CD4-positive, alpha-beta memory T cell (primary cell): ENCODE results near the gene CCDC138. TPM values are rescaled to one million over a fixed set of nuclear protein-coding genes. Genes with fewer than 3 reads are reported as not detected.
A peak's percentile ranks its signal among the peaks of the same experiment; 100 is the strongest.

Source experiments
- CTCF ChIA-PET: fragments of 350-600 bp; sonication (Branson Sonifier 250); formaldehyde crosslinking; loops from one replicate; lab custom pipeline; 2021; ENCODE audit warnings: inconsistent platforms; ENCODE audit not compliant: partially characterized antibody; lab: Charles Lee
- POLR2A ChIA-PET: fragments of 350-600 bp; sonication (Branson Sonifier 250); formaldehyde crosslinking; loops from one replicate; lab custom pipeline; 2021; ENCODE audit not compliant: partially characterized antibody; lab: Charles Lee
- DNase-seq, 5 donors: peaks; one replicate each; pipeline versions ENCODE4 v3.0.0 to v3.0.0-alpha.2; 2020 to 2022; ENCODE audit warnings: mixed read lengths in 1 of 5
- H3K27ac ChIP-seq: one replicate; pipeline ENCODE4 v1.7.0; 2013; ENCODE audit warnings: low read depth, low read length
- H3K27me3 ChIP-seq: 2 replicates; pipeline ENCODE4 v1.7.0; 2013; ENCODE audit warnings: mild to moderate bottlenecking, low read length, moderate library complexity; ENCODE audit not compliant: insufficient read depth
- H3K36me3 ChIP-seq: 2 replicates; pipeline ENCODE4 v1.7.0; 2013; ENCODE audit warnings: mild to moderate bottlenecking, low read length, moderate library complexity; ENCODE audit not compliant: insufficient read depth
- H3K4me1 ChIP-seq: 2 replicates; pipeline ENCODE4 v1.7.0; 2013; ENCODE audit warnings: mild to moderate bottlenecking, low read length, moderate library complexity; ENCODE audit not compliant: insufficient read depth
- H3K4me3 ChIP-seq, 2 donors: one replicate each; pipeline ENCODE4 v1.7.0; 2013; ENCODE audit warnings: low read length in 2 of 2, mild to moderate bottlenecking in 1 of 2
- H3K9me3 ChIP-seq, 2 donors: one replicate each; pipeline ENCODE4 v1.7.0; 2013; ENCODE audit warnings: low read length in 2 of 2, control low read depth in 1 of 2; ENCODE audit not compliant: control insufficient read depth in 1 of 2
- H3K27ac Mint-ChIP-seq, 7 donors: one replicate each; pipeline ENCODE4 v1.8.0; 2020 to 2021; ENCODE audit warnings: mixed read lengths in 7 of 7, mild to moderate bottlenecking in 6 of 7, inconsistent platforms in 3 of 7, moderate library complexity in 3 of 7
- H3K27me3 Mint-ChIP-seq, 2 donors: one replicate each; pipeline ENCODE4 v1.8.0; 2020 to 2021; ENCODE audit warnings: mixed read lengths in 2 of 2
- H3K36me3 Mint-ChIP-seq, 2 donors: one replicate each; pipeline ENCODE4 v1.8.0; 2020 to 2021; ENCODE audit warnings: mixed read lengths in 2 of 2, inconsistent platforms in 1 of 2, mild to moderate bottlenecking in 1 of 2
- H3K4me1 Mint-ChIP-seq, 4 donors: one replicate each; pipeline ENCODE4 v1.8.0; 2020 to 2021; ENCODE audit warnings: mixed read lengths in 4 of 4, mild to moderate bottlenecking in 1 of 4
- H3K4me3 Mint-ChIP-seq, 8 donors: one replicate each; pipeline ENCODE4 v1.8.0; 2020 to 2021; ENCODE audit warnings: mixed read lengths in 8 of 8, mild to moderate bottlenecking in 7 of 8, moderate library complexity in 6 of 8, inconsistent platforms in 3 of 8
- H3K9me3 Mint-ChIP-seq, 8 donors: one replicate each; pipeline ENCODE4 v1.8.0; 2020 to 2021; ENCODE audit warnings: mixed read lengths in 8 of 8, mild to moderate bottlenecking in 5 of 8, inconsistent platforms in 3 of 8, moderate library complexity in 1 of 8
- intact Hi-C: fragments of 100-400 bp; cut with micrococcal nuclease; formaldehyde crosslinking; loops from one replicate; pipeline ENCODE4 v1.15.1; 2023
- polyA plus RNA-seq, 2 donors: library from polyadenylated mRNA; unstranded; fragments of 300-500 nt; fragmentation: Illumina TruSeq; gene quantifications; one replicate each; pipeline ENCODE4 v1.2.3, GENCODE V29; 2021
- total RNA-seq, 2 experiments: library from RNA; stranded (reverse); gene quantifications; one replicate each; pipeline ENCODE4 v1.2.3, GENCODE V29; 2021

The CCDC138 gene
- total and polyA plus RNA-seq, 4 experiments from 2014 or later = 2.6 to 4.9 (median 4.5) TPM

GRCh38 chr2:108810993-108811957 is 24.7 kb downstream of the CCDC138 start:
- no peaks in the 10 kb centered on the region for H3K36me3 ChIP-seq
- Mint-ChIP-seq H3K27me3 (no peaks in the 10 kb centered on the region), H3K4me3 (no peak overlapping the region), H3K4me1 (peaks cover 0 to 6% (median under 1%) of the 10 kb centered on the region in 4 donors), H3K36me3 (peaks cover 52 to 59% of the 10 kb centered on the region in 2 donors), H3K27ac (no peak overlapping the region), H3K9me3 (peaks cover 3 to 29% (median 19%) of the 10 kb centered on the region in 8 donors)
- H3K4me1 ChIP-seq = no peaks in the 10 kb centered on the region
- no peak overlapping the region for H3K27ac ChIP-seq
- DNase-seq = no peak
- no peaks in the 10 kb centered on the region for H3K27me3 ChIP-seq
- intact Hi-C loops = no loop called here
- peaks cover 0 to 10% of the 10 kb centered on the region in 2 donors for H3K9me3 ChIP-seq
- H3K4me3 ChIP-seq = no peak overlapping the region
- POLR2A ChIA-PET = no interaction called here
- CTCF ChIA-PET = no interaction called here

- no peaks in the 10 kb centered on the region for H3K27me3 ChIP-seq
- no peaks in the 10 kb centered on the region for H3K27me3 Mint-ChIP-seq
- intact Hi-C loops = no loop called here
- peaks cover 0 to 2% (median under 1%) of the 10 kb centered on the region in 4 donors for H3K4me1 Mint-ChIP-seq
- H3K27ac Mint-ChIP-seq = peak overlapping the region in 1 of 7 donors; percentile 13
- no peaks in the 10 kb centered on the region for H3K36me3 ChIP-seq
- POLR2A ChIA-PET = no interaction called here
- H3K4me1 ChIP-seq = no peaks in the 10 kb centered on the region
- no peak for DNase-seq
- peaks cover 0 to 10% of the 10 kb centered on the region in 2 donors for H3K9me3 ChIP-seq
- H3K27ac ChIP-seq = no peak overlapping the region
- peaks cover 3 to 25% (median 19%) of the 10 kb centered on the region in 8 donors for H3K9me3 Mint-ChIP-seq
- H3K4me3 ChIP-seq = no peak overlapping the region
- peaks cover 48 to 50% of the 10 kb centered on the region in 2 donors for H3K36me3 Mint-ChIP-seq
- CTCF ChIA-PET = no interaction called here
- H3K4me3 Mint-ChIP-seq = no peak overlapping the region
Observed at GRCh38 chr2:108813732-108814131, 27.2 kb downstream of the CCDC138 start.

GRCh38 chr2:108820482-108820881 is 33.9 kb downstream of the CCDC138 start:
- Histone ChIP-seq H3K27me3 (no peaks in the 10 kb centered on the region), H3K4me1 (no peaks in the 10 kb centered on the region), H3K9me3 (no peaks in the 10 kb centered on the region), H3K36me3 (peaks cover 6% of the 10 kb centered on the region), H3K27ac (no peak overlapping the region), H3K4me3 (no peak overlapping the region)
- no peaks in the 10 kb centered on the region for H3K4me1 Mint-ChIP-seq
- no peaks in the 10 kb centered on the region for H3K27me3 Mint-ChIP-seq
- no peak overlapping the region for H3K4me3 Mint-ChIP-seq
- H3K36me3 Mint-ChIP-seq = peaks cover 30 to 31% of the 10 kb centered on the region in 2 donors
- DNase-seq = no peak
- peaks cover 0 to 19% (median 10%) of the 10 kb centered on the region in 8 donors for H3K9me3 Mint-ChIP-seq
- POLR2A ChIA-PET = no interaction called here
- intact Hi-C loops = no loop called here
- no peak overlapping the region for H3K27ac Mint-ChIP-seq
- CTCF ChIA-PET = no interaction called here

- ChIA-PET CTCF (interaction anchor here (1.3 to 1.7 kb wide), 2 partner anchors 19 to 687 kb away, joined by 3 to 6 read pairs; no protein-coding TSS in a partner anchor), POLR2A (no interaction called here)
- H3K4me1 Mint-ChIP-seq = no peaks in the 10 kb centered on the region
- H3K27ac ChIP-seq = no peak overlapping the region
- intact Hi-C loops = no loop called here
- DNase-seq = no peak
- H3K36me3 ChIP-seq = peaks cover 6% of the 10 kb centered on the region
- no peaks in the 10 kb centered on the region for H3K4me1 ChIP-seq
- H3K36me3 Mint-ChIP-seq = peaks cover 17 to 23% of the 10 kb centered on the region in 2 donors
- H3K9me3 Mint-ChIP-seq = peaks cover 0 to 19% (median 10%) of the 10 kb centered on the region in 8 donors
- H3K27me3 ChIP-seq = no peaks in the 10 kb centered on the region
- no peaks in the 10 kb centered on the region for H3K27me3 Mint-ChIP-seq
- H3K4me3 ChIP-seq = no peak overlapping the region
- H3K27ac Mint-ChIP-seq = no peak overlapping the region
- H3K4me3 Mint-ChIP-seq = no peak overlapping the region
- no peaks in the 10 kb centered on the region for H3K9me3 ChIP-seq
Observed at GRCh38 chr2:108823286-108823685, 36.7 kb downstream of the CCDC138 start.

- no peaks in the 10 kb centered on the region for H3K27me3 ChIP-seq
- CTCF ChIA-PET = interaction anchor here (1.7 kb wide), 1 partner anchor 685 kb away, joined by 6 read pairs; no protein-coding TSS in a partner anchor
- DNase-seq = no peak
- POLR2A ChIA-PET = no interaction called here
- Mint-ChIP-seq H3K36me3 (peaks cover 10 to 19% of the 10 kb centered on the region in 2 donors), H3K27me3 (no peaks in the 10 kb centered on the region), H3K4me3 (no peak overlapping the region), H3K27ac (no peak overlapping the region), H3K9me3 (peaks cover 0 to 12% (median 9%) of the 10 kb centered on the region in 8 donors), H3K4me1 (no peaks in the 10 kb centered on the region)
- no peaks in the 10 kb centered on the region for H3K9me3 ChIP-seq
- intact Hi-C loops = no loop called here
- no peak overlapping the region for H3K27ac ChIP-seq
- H3K4me3 ChIP-seq = no peak overlapping the region
- no peaks in the 10 kb centered on the region for H3K36me3 ChIP-seq
- no peaks in the 10 kb centered on the region for H3K4me1 ChIP-seq
Observed at GRCh38 chr2:108824316-108825070, 37.9 kb downstream of the CCDC138 start.

GRCh38 chr2:108825254-108825653 is 38.7 kb downstream of the CCDC138 start:
- Histone ChIP-seq H3K4me3 (no peak overlapping the region), H3K27ac (no peak overlapping the region), H3K27me3 (no peaks in the 10 kb centered on the region), H3K9me3 (no peaks in the 10 kb centered on the region), H3K36me3 (no peaks in the 10 kb centered on the region), H3K4me1 (no peaks in the 10 kb centered on the region)
- H3K27me3 Mint-ChIP-seq = no peaks in the 10 kb centered on the region
- ChIA-PET CTCF (no interaction called here), POLR2A (no interaction called here)
- H3K27ac Mint-ChIP-seq = no peak overlapping the region
- no peak for DNase-seq
- H3K4me3 Mint-ChIP-seq = no peak overlapping the region
- peaks cover 0 to 4% (median 2%) of the 10 kb centered on the region in 8 donors for H3K9me3 Mint-ChIP-seq
- intact Hi-C loops = no loop called here
- peaks cover 2 to 12% of the 10 kb centered on the region in 2 donors for H3K36me3 Mint-ChIP-seq
- H3K4me1 Mint-ChIP-seq = no peaks in the 10 kb centered on the region

GRCh38 chr2:108825736-108826135 is 39.2 kb downstream of the CCDC138 start:
- POLR2A ChIA-PET = no interaction called here
- no peak overlapping the region for H3K27ac Mint-ChIP-seq
- intact Hi-C loops = no loop called here
- no peak overlapping the region for H3K27ac ChIP-seq
- H3K4me1 Mint-ChIP-seq = no peaks in the 10 kb centered on the region
- H3K27me3 ChIP-seq = no peaks in the 10 kb centered on the region
- no peaks in the 10 kb centered on the region for H3K9me3 Mint-ChIP-seq
- no peaks in the 10 kb centered on the region for H3K36me3 ChIP-seq
- no peaks in the 10 kb centered on the region for H3K4me1 ChIP-seq
- H3K4me3 ChIP-seq = no peak overlapping the region
- no peak overlapping the region for H3K4me3 Mint-ChIP-seq
- no peaks in the 10 kb centered on the region for H3K9me3 ChIP-seq
- DNase-seq = no peak
- CTCF ChIA-PET = no interaction called here
- no peaks in the 10 kb centered on the region for H3K27me3 Mint-ChIP-seq
- H3K36me3 Mint-ChIP-seq = peaks cover 0 to 10% of the 10 kb centered on the region in 2 donors
